WTC11 (cell line): ENCODE measurements around the gene LRMDA. TPM values are rescaled to one million over a fixed set of nuclear protein-coding genes. Genes with fewer than 3 reads are reported as not detected.

ENCODE experiments used
- ATAC-seq: fragments of 200-7000 bp; cut with Tn5 transposase; 2 replicates; pipeline ENCODE4 v1.10.0; 2021; ENCODE audit warnings: mild to moderate bottlenecking, moderate library complexity
- CTCF ChIA-PET: fragments of 300-600 bp; sonication (Branson Sonifier 250); formaldehyde crosslinking; loops from one replicate; lab custom pipeline; 2021; ENCODE audit warnings: antibody characterized with exemption; lab: Charles Lee
- POLR2A ChIA-PET: fragments of 350-600 bp; sonication (Branson Sonifier 250); formaldehyde crosslinking; loops from one replicate; lab custom pipeline; 2021; ENCODE audit warnings: antibody characterized with exemption; lab: Charles Lee
- DNase-seq: peaks from one replicate; pipeline ENCODE4 v3.0.0; 2021; ENCODE audit warnings: low spot score
- H3K27ac Mint-ChIP-seq: 2 replicates; pipeline ENCODE4 v1.8.0; 2021; ENCODE audit warnings: mixed read lengths
- H3K27me3 Mint-ChIP-seq: 2 replicates; pipeline ENCODE4 v1.8.0; 2021; ENCODE audit warnings: low read depth, mild to moderate bottlenecking, moderate library complexity, mixed read lengths
- H3K36me3 Mint-ChIP-seq: 2 replicates; pipeline ENCODE4 v1.8.0; 2021; ENCODE audit warnings: mixed read lengths
- H3K4me1 Mint-ChIP-seq: 2 replicates; pipeline ENCODE4 v1.8.0; 2022; ENCODE audit warnings: mixed read lengths
- H3K4me3 Mint-ChIP-seq: 2 replicates; pipeline ENCODE4 v1.8.0; 2021; ENCODE audit warnings: mild to moderate bottlenecking, moderate library complexity, mixed read lengths
- H3K9me3 Mint-ChIP-seq: 2 replicates; pipeline ENCODE4 v1.8.0; 2021; ENCODE audit warnings: mixed read lengths
- ATF1 ChIP-seq: sonication (generic); formaldehyde crosslinking; IDR thresholded peaks from 2 replicates; pipeline ENCODE4 v1.8.1; 2023; ENCODE audit warnings: mild to moderate bottlenecking, moderate library complexity, missing genetic modification reagents
- ESRRA ChIP-seq: sonication (generic); formaldehyde crosslinking; IDR thresholded peaks from 2 replicates; pipeline ENCODE4 v1.8.1; 2022; ENCODE audit warnings: mild to moderate bottlenecking, missing genetic modification reagents, borderline replicate concordance
- FOXP1 ChIP-seq: sonication (generic); formaldehyde crosslinking; IDR thresholded peaks from 2 replicates; pipeline ENCODE4 v1.8.0; 2022; ENCODE audit warnings: missing genetic modification reagents, mild to moderate bottlenecking, moderate library complexity, borderline replicate concordance
- HMGA2 ChIP-seq: fragments of 250-450 bp; sonication (Bioruptor Pico); IDR thresholded peaks from 2 replicates; pipeline ENCODE4 v1.4.0; 2021; ENCODE audit warnings: mild to moderate bottlenecking, moderate library complexity
- JUN ChIP-seq: sonication (generic); formaldehyde crosslinking; IDR thresholded peaks from 2 replicates; pipeline ENCODE4 v1.8.0; 2023; ENCODE audit warnings: mild to moderate bottlenecking, missing genetic modification reagents
- NFATC4 ChIP-seq: fragments of 250-450 bp; sonication (Bioruptor Pico); IDR thresholded peaks from 2 replicates; pipeline ENCODE4 v1.9.0; 2021; ENCODE audit warnings: mild to moderate bottlenecking
- RELA ChIP-seq: sonication (generic); formaldehyde crosslinking; IDR thresholded peaks from 2 replicates; pipeline ENCODE4 v1.8.1; 2022; ENCODE audit warnings: missing genetic modification reagents, mild to moderate bottlenecking, borderline replicate concordance
- ZNF232 ChIP-seq: sonication (generic); formaldehyde crosslinking; IDR thresholded peaks from 2 replicates; pipeline ENCODE4 v1.8.0; 2022; ENCODE audit warnings: mild to moderate bottlenecking, missing genetic modification reagents
- total RNA-seq: library from RNA; stranded (reverse); gene quantifications from 3 replicates; pipeline ENCODE4 v1.2.3, GENCODE V29; 2021
- TF ChIP-seq, protein P1 (sequence below): sonication (generic); formaldehyde crosslinking; IDR thresholded peaks from 2 replicates; pipeline ENCODE4 v1.8.0; 2023; ENCODE audit warnings: missing genetic modification reagents, mild to moderate bottlenecking, borderline replicate concordance
- TF ChIP-seq, protein P2 (sequence below): fragments of 250-450 bp; sonication (Bioruptor Pico); IDR thresholded peaks from 2 replicates; pipeline ENCODE4 v1.9.0; 2021; ENCODE audit warnings: mild to moderate bottlenecking
- TF ChIP-seq, protein P3 (sequence below): sonication (generic); formaldehyde crosslinking; IDR thresholded peaks from 2 replicates; pipeline ENCODE4 v1.8.1; 2023; ENCODE audit warnings: mild to moderate bottlenecking, missing genetic modification reagents, borderline replicate concordance
- TF ChIP-seq, protein P4 (sequence below): sonication (generic); formaldehyde crosslinking; IDR thresholded peaks from 2 replicates; pipeline ENCODE4 v1.8.0; 2022; ENCODE audit warnings: mild to moderate bottlenecking, missing genetic modification reagents
- TF ChIP-seq, protein P5 (sequence below): fragments of 250-450 bp; sonication (Bioruptor Pico); IDR thresholded peaks from 2 replicates; pipeline ENCODE4 v1.9.0; 2021; ENCODE audit warnings: mild to moderate bottlenecking

LRMDA gene
- total RNA-seq, 1 experiment from 2014 or later, result 0.92 TPM

DNA sequence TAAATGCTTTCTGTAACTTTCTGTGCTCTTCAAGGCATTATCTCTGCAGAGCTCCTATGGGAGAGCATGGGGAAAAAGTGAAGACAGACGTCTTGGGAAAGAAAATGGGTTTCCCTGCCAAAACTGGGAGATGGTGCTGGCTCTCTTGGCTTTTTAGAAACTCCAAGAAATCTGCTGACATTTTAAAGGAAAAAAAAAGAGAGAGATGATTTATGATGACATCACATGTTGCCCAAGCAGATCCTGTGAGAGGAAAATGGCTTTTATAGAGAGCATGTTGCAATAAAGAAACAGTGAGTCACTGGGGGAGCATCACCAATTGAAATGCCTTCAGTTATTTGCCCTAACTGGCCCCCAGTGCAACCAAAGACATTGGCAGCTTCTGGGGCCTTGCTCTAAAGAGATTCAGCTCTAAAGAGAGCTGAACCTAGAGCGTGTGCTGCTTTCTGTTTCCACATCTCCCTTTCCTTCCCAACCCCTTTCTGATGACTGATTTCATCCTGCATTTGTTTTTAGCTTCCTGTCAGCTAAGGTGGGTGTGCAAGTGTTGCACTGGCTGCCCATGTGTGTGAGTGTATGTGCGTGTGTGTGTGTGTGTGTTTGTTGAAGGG, 37.7 kb downstream of the LRMDA start (continued):
- TF ChIP-seq, protein P1, sequence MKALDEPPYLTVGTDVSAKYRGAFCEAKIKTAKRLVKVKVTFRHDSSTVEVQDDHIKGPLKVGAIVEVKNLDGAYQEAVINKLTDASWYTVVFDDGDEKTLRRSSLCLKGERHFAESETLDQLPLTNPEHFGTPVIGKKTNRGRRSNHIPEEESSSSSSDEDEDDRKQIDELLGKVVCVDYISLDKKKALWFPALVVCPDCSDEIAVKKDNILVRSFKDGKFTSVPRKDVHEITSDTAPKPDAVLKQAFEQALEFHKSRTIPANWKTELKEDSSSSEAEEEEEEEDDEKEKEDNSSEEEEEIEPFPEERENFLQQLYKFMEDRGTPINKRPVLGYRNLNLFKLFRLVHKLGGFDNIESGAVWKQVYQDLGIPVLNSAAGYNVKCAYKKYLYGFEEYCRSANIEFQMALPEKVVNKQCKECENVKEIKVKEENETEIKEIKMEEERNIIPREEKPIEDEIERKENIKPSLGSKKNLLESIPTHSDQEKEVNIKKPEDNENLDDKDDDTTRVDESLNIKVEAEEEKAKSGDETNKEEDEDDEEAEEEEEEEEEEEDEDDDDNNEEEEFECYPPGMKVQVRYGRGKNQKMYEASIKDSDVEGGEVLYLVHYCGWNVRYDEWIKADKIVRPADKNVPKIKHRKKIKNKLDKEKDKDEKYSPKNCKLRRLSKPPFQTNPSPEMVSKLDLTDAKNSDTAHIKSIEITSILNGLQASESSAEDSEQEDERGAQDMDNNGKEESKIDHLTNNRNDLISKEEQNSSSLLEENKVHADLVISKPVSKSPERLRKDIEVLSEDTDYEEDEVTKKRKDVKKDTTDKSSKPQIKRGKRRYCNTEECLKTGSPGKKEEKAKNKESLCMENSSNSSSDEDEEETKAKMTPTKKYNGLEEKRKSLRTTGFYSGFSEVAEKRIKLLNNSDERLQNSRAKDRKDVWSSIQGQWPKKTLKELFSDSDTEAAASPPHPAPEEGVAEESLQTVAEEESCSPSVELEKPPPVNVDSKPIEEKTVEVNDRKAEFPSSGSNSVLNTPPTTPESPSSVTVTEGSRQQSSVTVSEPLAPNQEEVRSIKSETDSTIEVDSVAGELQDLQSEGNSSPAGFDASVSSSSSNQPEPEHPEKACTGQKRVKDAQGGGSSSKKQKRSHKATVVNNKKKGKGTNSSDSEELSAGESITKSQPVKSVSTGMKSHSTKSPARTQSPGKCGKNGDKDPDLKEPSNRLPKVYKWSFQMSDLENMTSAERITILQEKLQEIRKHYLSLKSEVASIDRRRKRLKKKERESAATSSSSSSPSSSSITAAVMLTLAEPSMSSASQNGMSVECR (CRISPR knock-in tag), result no peak
- TF ChIP-seq ATF1, result no peak
- no peak for TF ChIP-seq ESRRA (CRISPR knock-in tag)
- TF ChIP-seq, protein P2, sequence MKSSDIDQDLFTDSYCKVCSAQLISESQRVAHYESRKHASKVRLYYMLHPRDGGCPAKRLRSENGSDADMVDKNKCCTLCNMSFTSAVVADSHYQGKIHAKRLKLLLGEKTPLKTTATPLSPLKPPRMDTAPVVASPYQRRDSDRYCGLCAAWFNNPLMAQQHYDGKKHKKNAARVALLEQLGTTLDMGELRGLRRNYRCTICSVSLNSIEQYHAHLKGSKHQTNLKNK, result no peak
- TF ChIP-seq JUN (CRISPR knock-in tag), result no peak
- TF ChIP-seq, all 79 proteins: peak for 0

DNA sequence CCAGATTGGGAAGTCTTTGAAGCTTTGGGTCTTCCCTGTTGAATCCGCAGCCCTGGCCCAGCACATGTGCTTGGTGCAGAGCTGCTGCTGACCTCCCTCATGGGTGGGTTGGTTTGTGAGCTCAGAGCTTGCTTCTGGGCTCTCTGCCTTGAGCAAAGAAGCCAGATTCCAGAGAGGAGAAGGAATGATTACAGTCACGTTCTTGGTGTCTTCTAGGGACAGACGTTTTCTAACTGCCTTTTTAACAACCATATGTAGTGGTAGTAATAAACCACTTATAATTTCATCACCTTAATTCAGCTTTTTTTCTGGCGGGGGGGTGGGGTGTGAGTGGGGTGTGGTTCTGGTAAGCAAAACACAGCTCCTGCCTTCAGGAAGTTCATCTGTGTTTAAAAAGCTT, 39.5 kb downstream of the LRMDA start:
- peaks cover 22% of the 10 kb centered on the region for H3K4me1 Mint-ChIP-seq
- DNase-seq (no peak), ATAC-seq (no peak)
- H3K27ac Mint-ChIP-seq, result no peak overlapping the region
- H3K9me3 Mint-ChIP-seq, result peaks cover 24% of the 10 kb centered on the region
- no peak overlapping the region for H3K4me3 Mint-ChIP-seq
- peaks cover 6% of the 10 kb centered on the region; the same call in 1 of the 2 replicates for H3K36me3 Mint-ChIP-seq
- TF ChIP-seq NFATC4 (CRISPR knock-in tag) (no peak), FOXP1 (no peak), RELA (CRISPR knock-in tag) (no peak), HMGA2 (CRISPR knock-in tag) (no peak), ZNF232 (no peak)
- TF ChIP-seq, protein P3, sequence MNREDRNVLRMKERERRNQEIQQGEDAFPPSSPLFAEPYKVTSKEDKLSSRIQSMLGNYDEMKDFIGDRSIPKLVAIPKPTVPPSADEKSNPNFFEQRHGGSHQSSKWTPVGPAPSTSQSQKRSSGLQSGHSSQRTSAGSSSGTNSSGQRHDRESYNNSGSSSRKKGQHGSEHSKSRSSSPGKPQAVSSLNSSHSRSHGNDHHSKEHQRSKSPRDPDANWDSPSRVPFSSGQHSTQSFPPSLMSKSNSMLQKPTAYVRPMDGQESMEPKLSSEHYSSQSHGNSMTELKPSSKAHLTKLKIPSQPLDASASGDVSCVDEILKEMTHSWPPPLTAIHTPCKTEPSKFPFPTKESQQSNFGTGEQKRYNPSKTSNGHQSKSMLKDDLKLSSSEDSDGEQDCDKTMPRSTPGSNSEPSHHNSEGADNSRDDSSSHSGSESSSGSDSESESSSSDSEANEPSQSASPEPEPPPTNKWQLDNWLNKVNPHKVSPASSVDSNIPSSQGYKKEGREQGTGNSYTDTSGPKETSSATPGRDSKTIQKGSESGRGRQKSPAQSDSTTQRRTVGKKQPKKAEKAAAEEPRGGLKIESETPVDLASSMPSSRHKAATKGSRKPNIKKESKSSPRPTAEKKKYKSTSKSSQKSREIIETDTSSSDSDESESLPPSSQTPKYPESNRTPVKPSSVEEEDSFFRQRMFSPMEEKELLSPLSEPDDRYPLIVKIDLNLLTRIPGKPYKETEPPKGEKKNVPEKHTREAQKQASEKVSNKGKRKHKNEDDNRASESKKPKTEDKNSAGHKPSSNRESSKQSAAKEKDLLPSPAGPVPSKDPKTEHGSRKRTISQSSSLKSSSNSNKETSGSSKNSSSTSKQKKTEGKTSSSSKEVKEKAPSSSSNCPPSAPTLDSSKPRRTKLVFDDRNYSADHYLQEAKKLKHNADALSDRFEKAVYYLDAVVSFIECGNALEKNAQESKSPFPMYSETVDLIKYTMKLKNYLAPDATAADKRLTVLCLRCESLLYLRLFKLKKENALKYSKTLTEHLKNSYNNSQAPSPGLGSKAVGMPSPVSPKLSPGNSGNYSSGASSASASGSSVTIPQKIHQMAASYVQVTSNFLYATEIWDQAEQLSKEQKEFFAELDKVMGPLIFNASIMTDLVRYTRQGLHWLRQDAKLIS, result no peak
- TF ChIP-seq, protein P4, sequence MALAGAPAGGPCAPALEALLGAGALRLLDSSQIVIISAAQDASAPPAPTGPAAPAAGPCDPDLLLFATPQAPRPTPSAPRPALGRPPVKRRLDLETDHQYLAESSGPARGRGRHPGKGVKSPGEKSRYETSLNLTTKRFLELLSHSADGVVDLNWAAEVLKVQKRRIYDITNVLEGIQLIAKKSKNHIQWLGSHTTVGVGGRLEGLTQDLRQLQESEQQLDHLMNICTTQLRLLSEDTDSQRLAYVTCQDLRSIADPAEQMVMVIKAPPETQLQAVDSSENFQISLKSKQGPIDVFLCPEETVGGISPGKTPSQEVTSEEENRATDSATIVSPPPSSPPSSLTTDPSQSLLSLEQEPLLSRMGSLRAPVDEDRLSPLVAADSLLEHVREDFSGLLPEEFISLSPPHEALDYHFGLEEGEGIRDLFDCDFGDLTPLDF (CRISPR knock-in tag), result no peak
- TF ChIP-seq, protein P5, sequence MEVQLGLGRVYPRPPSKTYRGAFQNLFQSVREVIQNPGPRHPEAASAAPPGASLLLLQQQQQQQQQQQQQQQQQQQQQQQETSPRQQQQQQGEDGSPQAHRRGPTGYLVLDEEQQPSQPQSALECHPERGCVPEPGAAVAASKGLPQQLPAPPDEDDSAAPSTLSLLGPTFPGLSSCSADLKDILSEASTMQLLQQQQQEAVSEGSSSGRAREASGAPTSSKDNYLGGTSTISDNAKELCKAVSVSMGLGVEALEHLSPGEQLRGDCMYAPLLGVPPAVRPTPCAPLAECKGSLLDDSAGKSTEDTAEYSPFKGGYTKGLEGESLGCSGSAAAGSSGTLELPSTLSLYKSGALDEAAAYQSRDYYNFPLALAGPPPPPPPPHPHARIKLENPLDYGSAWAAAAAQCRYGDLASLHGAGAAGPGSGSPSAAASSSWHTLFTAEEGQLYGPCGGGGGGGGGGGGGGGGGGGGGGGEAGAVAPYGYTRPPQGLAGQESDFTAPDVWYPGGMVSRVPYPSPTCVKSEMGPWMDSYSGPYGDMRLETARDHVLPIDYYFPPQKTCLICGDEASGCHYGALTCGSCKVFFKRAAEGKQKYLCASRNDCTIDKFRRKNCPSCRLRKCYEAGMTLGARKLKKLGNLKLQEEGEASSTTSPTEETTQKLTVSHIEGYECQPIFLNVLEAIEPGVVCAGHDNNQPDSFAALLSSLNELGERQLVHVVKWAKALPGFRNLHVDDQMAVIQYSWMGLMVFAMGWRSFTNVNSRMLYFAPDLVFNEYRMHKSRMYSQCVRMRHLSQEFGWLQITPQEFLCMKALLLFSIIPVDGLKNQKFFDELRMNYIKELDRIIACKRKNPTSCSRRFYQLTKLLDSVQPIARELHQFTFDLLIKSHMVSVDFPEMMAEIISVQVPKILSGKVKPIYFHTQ, result no peak
- ChIA-PET POLR2A (no interaction called here), CTCF (interaction anchor here (0.6 to 0.7 kb wide), 2 partner anchors 41 to 557 kb away, joined by 3 read pairs; no protein-coding TSS in a partner anchor)
- H3K27me3 Mint-ChIP-seq, result peaks cover 71% of the 10 kb centered on the region
